B cell (primary cell): ENCODE data around the gene MYO1G. TPM values are rescaled to one million over a fixed set of nuclear protein-coding genes. Genes with fewer than 3 reads are reported as not detected.

Experiments used
- ATAC-seq: fragments of 200-7000 bp; cut with Tn5 transposase; one replicate; pipeline ENCODE4 v1.10.0; 2021; ENCODE audit warnings: low read depth, mild to moderate bottlenecking, moderate number of reproducible peaks, moderate library complexity
- CTCF ChIA-PET: fragments of 350-600 bp; sonication (Branson Sonifier 250); formaldehyde crosslinking; loops from one replicate; lab custom pipeline; 2021; ENCODE audit warnings: antibody characterized with exemption, inconsistent platforms; lab: Charles Lee
- POLR2A ChIA-PET: fragments of 350-600 bp; sonication (Branson Sonifier 250); formaldehyde crosslinking; loops from one replicate; lab custom pipeline; 2021; ENCODE audit warnings: antibody characterized with exemption; lab: Charles Lee
- DNase-seq: peaks from one replicate; pipeline ENCODE4 v3.0.0; 2013
- H2AFZ ChIP-seq: 2 replicates; pipeline ENCODE4 v1.6.1; 2012; ENCODE audit warnings: mild to moderate bottlenecking, low read depth, low read length; ENCODE audit not compliant: insufficient read depth, poor library complexity, severe bottlenecking
- H3K27ac ChIP-seq, 2 donors: 1 replicate in 1 of 2; 2 replicates in 1 of 2; pipeline ENCODE4 v1.5.1; 2012 to 2013; ENCODE audit warnings: low read length in 2 of 2, mild to moderate bottlenecking in 2 of 2, moderate library complexity in 1 of 2
- H3K27me3 ChIP-seq, 4 experiments: fragments of 200-600 bp in 1 of 4; sonication (generic) in 1 of 4; replicated peaks in 1 of 4; 1 replicate in 2 of 4; 2 replicates in 2 of 4; pipeline versions ENCODE4 v1.6.1 to v1.7.0; 2013 to 2016; ENCODE audit warnings: low read length in 3 of 4, mild to moderate bottlenecking in 2 of 4, mixed read lengths in 1 of 4, moderate library complexity in 1 of 4; ENCODE audit not compliant: insufficient read depth in 4 of 4, control insufficient read depth in 3 of 4; ENCODE audit errors: control extremely low read depth in 1 of 4
- H3K36me3 ChIP-seq, 2 experiments: replicated peaks in 1 of 2; 1 replicate in 1 of 2; 2 replicates in 1 of 2; pipeline versions ENCODE4 v1.6.1 to v1.7.1; 2013; ENCODE audit warnings: low read length in 1 of 2; ENCODE audit not compliant: insufficient read depth in 2 of 2, control insufficient read depth in 1 of 2; ENCODE audit errors: control extremely low read depth in 1 of 2, extremely low read depth in 1 of 2
- H3K4me1 ChIP-seq, 2 donors: fragments of 200-600 bp in 1 of 2; sonication (generic) in 1 of 2; 1 replicate in 1 of 2; 2 replicates in 1 of 2; pipeline versions ENCODE4 v1.5.1 to v1.6.1; 2013 to 2017; ENCODE audit warnings: low read length in 2 of 2; ENCODE audit not compliant: control insufficient read depth in 2 of 2, insufficient read depth in 2 of 2
- H3K4me2 ChIP-seq: replicated peaks from 2 replicates; pipeline ENCODE3; 2012; ENCODE audit warnings: mild to moderate bottlenecking, low read depth, low read length; ENCODE audit not compliant: poor library complexity, severe bottlenecking
- H3K4me3 ChIP-seq, 5 experiments: fragments of 200-600 bp in 1 of 5; sonication (generic) in 1 of 5; 1 replicate in 3 of 5; 2 replicates in 2 of 5; pipeline versions ENCODE4 v1.5.1 to v1.7.0; 2011 to 2016; ENCODE audit warnings: low read length in 4 of 5, mild to moderate bottlenecking in 4 of 5, low read depth in 2 of 5, control low read depth in 1 of 5, moderate library complexity in 1 of 5; ENCODE audit not compliant: insufficient read depth in 1 of 5; ENCODE audit errors: control extremely low read depth in 1 of 5, extremely low read depth in 1 of 5
- H3K79me2 ChIP-seq: fragments of 200-600 bp; sonication (generic); one replicate; pipeline ENCODE4 v1.6.0; 2016; ENCODE audit warnings: low read length; ENCODE audit not compliant: control insufficient read depth, insufficient read depth
- H3K9ac ChIP-seq: fragments of 200-600 bp; sonication (generic); 2 replicates; pipeline ENCODE4 v1.6.1; 2017; ENCODE audit warnings: mild to moderate bottlenecking, low read length, moderate library complexity
- H3K9me3 ChIP-seq, 3 donors: one replicate each; pipeline versions ENCODE4 v1.6.1 to v1.7.1; 2013; ENCODE audit warnings: low read length in 2 of 3; ENCODE audit not compliant: control insufficient read depth in 2 of 3, insufficient read depth in 1 of 3; ENCODE audit errors: control extremely low read depth in 1 of 3
- H4K20me1 ChIP-seq: 2 replicates; pipeline ENCODE4 v1.6.0; 2012; ENCODE audit warnings: mild to moderate bottlenecking, low read length; ENCODE audit not compliant: insufficient read depth, control insufficient read depth, poor library complexity, severe bottlenecking
- H3K27ac Mint-ChIP-seq: one replicate; pipeline ENCODE4 v1.8.0; 2021; ENCODE audit warnings: mixed read lengths
- H3K27me3 Mint-ChIP-seq: one replicate; pipeline ENCODE4 v1.8.0; 2021; ENCODE audit warnings: mixed read lengths
- H3K4me1 Mint-ChIP-seq: one replicate; pipeline ENCODE4 v1.8.0; 2021; ENCODE audit warnings: mixed read lengths
- H3K4me3 Mint-ChIP-seq: one replicate; pipeline ENCODE4 v1.8.0; 2021; ENCODE audit warnings: mixed read lengths
- H3K9me3 Mint-ChIP-seq: one replicate; pipeline ENCODE4 v1.8.0; 2022; ENCODE audit warnings: mixed read lengths; ENCODE audit not compliant: insufficient read depth
- EZH2 ChIP-seq: IDR thresholded peaks from 2 replicates; pipeline ENCODE4 v1.6.1; 2012; ENCODE audit warnings: borderline replicate concordance, low read depth, mild to moderate bottlenecking, moderate library complexity, low read length; ENCODE audit not compliant: insufficient read depth, poor library complexity, severe bottlenecking
- WGBS: methylation state at CpG from one replicate; pipeline ENCODE4 v1.1.5; 2013; ENCODE audit warnings: missing lambda C conversion rate; ENCODE audit not compliant: insufficient coverage; 5-methylcytosine and 5-hydroxymethylcytosine counted together
- intact Hi-C: fragments of 100-400 bp; cut with micrococcal nuclease; formaldehyde crosslinking; loops from one replicate; pipeline ENCODE4 v1.10.0; 2022
- polyA plus RNA-seq: library from polyadenylated mRNA; depleted of rRNA; stranded (reverse); fragments of >200 nt; gene quantifications from 2 replicates; pipeline ENCODE4 v1.2.3, GENCODE V29; 2012
- total RNA-seq, 2 donors: library from RNA; stranded (reverse); fragments of 120-200 nt in 1 of 2; gene quantifications; 1 replicate in 1 of 2; 2 replicates in 1 of 2; pipeline versions ENCODE4 v1.2.3 to v1.2.4, GENCODE V29; 2013 to 2022
- TF ChIP-seq, protein P1 (sequence below): fragments of 200-600 bp; IDR thresholded peaks from one replicate; pipeline ENCODE4 v1.8.0; 2022; ENCODE audit warnings: antibody characterized with exemption, mild to moderate bottlenecking

Gene MYO1G
- total and polyA plus RNA-seq, 2 donors (not counting 1 experiment from before 2014, with no cell fraction given), result 104 to 239 TPM

- Mint-ChIP-seq H3K9me3 (no peaks in the 10 kb centered on the region), H3K27me3 (no peaks in the 10 kb centered on the region), H3K27ac (no peak overlapping the region), H3K4me1 (peaks cover 12% of the 10 kb centered on the region), H3K4me3 (no peak overlapping the region)
- no peak overlapping the region for H3K4me2 ChIP-seq
- H3K36me3 ChIP-seq, result peaks cover 3 to 4% of the 10 kb centered on the region in 2 experiments
- intact Hi-C loops, result no loop called here
- H3K9me3 ChIP-seq, result no peaks in the 10 kb centered on the region
- ATAC-seq, result no peak
- H3K9ac ChIP-seq, result no peak overlapping the region
- WGBS, result no CpG with 5 or more reads among the region's 1 CpG
- H3K27me3 ChIP-seq, result no peaks in the 10 kb centered on the region
- no peak overlapping the region for H3K27ac ChIP-seq
- TF ChIP-seq, protein P1, sequence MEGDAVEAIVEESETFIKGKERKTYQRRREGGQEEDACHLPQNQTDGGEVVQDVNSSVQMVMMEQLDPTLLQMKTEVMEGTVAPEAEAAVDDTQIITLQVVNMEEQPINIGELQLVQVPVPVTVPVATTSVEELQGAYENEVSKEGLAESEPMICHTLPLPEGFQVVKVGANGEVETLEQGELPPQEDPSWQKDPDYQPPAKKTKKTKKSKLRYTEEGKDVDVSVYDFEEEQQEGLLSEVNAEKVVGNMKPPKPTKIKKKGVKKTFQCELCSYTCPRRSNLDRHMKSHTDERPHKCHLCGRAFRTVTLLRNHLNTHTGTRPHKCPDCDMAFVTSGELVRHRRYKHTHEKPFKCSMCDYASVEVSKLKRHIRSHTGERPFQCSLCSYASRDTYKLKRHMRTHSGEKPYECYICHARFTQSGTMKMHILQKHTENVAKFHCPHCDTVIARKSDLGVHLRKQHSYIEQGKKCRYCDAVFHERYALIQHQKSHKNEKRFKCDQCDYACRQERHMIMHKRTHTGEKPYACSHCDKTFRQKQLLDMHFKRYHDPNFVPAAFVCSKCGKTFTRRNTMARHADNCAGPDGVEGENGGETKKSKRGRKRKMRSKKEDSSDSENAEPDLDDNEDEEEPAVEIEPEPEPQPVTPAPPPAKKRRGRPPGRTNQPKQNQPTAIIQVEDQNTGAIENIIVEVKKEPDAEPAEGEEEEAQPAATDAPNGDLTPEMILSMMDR, result no peak
- TF ChIP-seq EZH2, result no peak
- peaks cover 4% of the 10 kb centered on the region for H4K20me1 ChIP-seq
- H3K79me2 ChIP-seq, result peaks cover 77% of the 10 kb centered on the region
- H2AFZ ChIP-seq, result no peak overlapping the region
- no peak for DNase-seq
- no peaks in the 10 kb centered on the region for H3K4me1 ChIP-seq
- no peak overlapping the region for H3K4me3 ChIP-seq
- POLR2A ChIA-PET, result interaction anchor here (0.5 kb wide), 1 partner anchor 13 kb away, joined by 4 read pairs; no protein-coding TSS in a partner anchor
- CTCF ChIA-PET, result interaction anchor here (0.9 kb wide), 1 partner anchor 12 kb away, joined by 3 read pairs; no protein-coding TSS in a partner anchor
Measured at GRCh38 chr7:45015313-45015712, 36.5 kb upstream of the MYO1G start.

GRCh38 chr7:45013465-45013967, 34.7 kb upstream of the MYO1G start:
- H3K9me3 Mint-ChIP-seq, result no peaks in the 10 kb centered on the region

More at GRCh38 chr7:45013465-45013967, 34.7 kb upstream of the MYO1G start:
- Histone ChIP-seq H3K27me3 (no peaks in the 10 kb centered on the region), H3K4me2 (no peak overlapping the region), H3K4me3 (no peak overlapping the region), H4K20me1 (peaks cover 4% of the 10 kb centered on the region), H3K9ac (no peak overlapping the region), H2AFZ (no peak overlapping the region), H3K4me1 (no peaks in the 10 kb centered on the region), H3K36me3 (peaks cover 0 to 6% of the 10 kb centered on the region in 2 experiments), H3K79me2 (peaks cover 73% of the 10 kb centered on the region), H3K9me3 (no peaks in the 10 kb centered on the region), H3K27ac (peak overlapping the region in 1 of 2 donors; percentile 9)
- Mint-ChIP-seq H3K4me3 (no peak overlapping the region), H3K4me1 (peaks cover 16% of the 10 kb centered on the region), H3K27me3 (no peaks in the 10 kb centered on the region), H3K27ac (no peak overlapping the region)
- POLR2A ChIA-PET, result interaction anchor here (0.6 kb wide), 1 partner anchor 9 kb away, joined by 11 read pairs; no protein-coding TSS in a partner anchor
- no CpG with 5 or more reads among the region's 2 CpGs for WGBS
- CTCF ChIA-PET, result interaction anchor here (1.1 to 1.4 kb wide), 2 partner anchors 14 to 16 kb away, joined by 3 to 4 read pairs; no protein-coding TSS in a partner anchor
- DNase-seq (no peak), ATAC-seq (no peak)
- TF ChIP-seq, protein P1, result no peak
- TF ChIP-seq EZH2, result no peak
- intact Hi-C loops, result no loop called here
